GM12878 (cell line): ENCODE results near the gene IGHMBP2. TPM values are rescaled to one million over a fixed set of nuclear protein-coding genes. Genes with fewer than 3 reads are reported as not detected.
A peak's percentile ranks its signal among the peaks of the same experiment; 100 is the strongest.

Source experiments
- ATAC-seq: fragments of 200-7000 bp; cut with Tn5 transposase; 3 replicates; pipeline ENCODE4 v1.9.1; 2020; ENCODE audit warnings: mild to moderate bottlenecking, moderate library complexity
- BruUV-seq: library from RNA; stranded (reverse); fragments of 400-500 nt; replicated peaks from 2 replicates; lab custom pipeline; 2021; lab: Mats Ljungman, UMichigan
- CTCF ChIA-PET: fragments of 300-600 bp; sonication (Branson Sonifier 250); formaldehyde crosslinking; extraction: SDS; loops from one replicate; lab custom pipeline; 2021; ENCODE audit warnings: inconsistent platforms; lab: Yijun Ruan, JAX
- POLR2A ChIA-PET: fragments of 350-600 bp; formaldehyde crosslinking; extraction: SDS; loops from one replicate; lab custom pipeline; 2021; ENCODE audit warnings: inconsistent platforms; lab: Charles Lee
- RAD21 ChIA-PET: fragments of 300-600 bp; sonication (Branson Sonifier 250); formaldehyde crosslinking; loops from one replicate; lab custom pipeline; 2023; ENCODE audit warnings: antibody characterized with exemption; ENCODE audit not compliant: unreplicated experiment; lab: Charles Lee
- SMC1A ChIA-PET: fragments of 300-600 bp; sonication (Branson Sonifier 250); formaldehyde crosslinking; loops from one replicate; lab custom pipeline; 2023; ENCODE audit not compliant: unreplicated experiment, uncharacterized antibody; lab: Charles Lee
- DNase-seq: peaks from one replicate; pipeline ENCODE4 v3.0.0-alpha.2; 2011; ENCODE audit warnings: low read depth, low spot score
- FAIRE-seq: peaks from 3 replicates; lab custom pipeline; 2011; peaks lifted over from hg19 to GRCh38; lab: Jason Lieb, UNC
- H2AFZ ChIP-seq: 2 replicates; pipeline ENCODE4 v1.6.0; 2011; ENCODE audit warnings: low read depth, low read length, control low read depth; ENCODE audit not compliant: control insufficient read depth
- H3K27ac ChIP-seq: 2 replicates; pipeline ENCODE4 v1.5.1; 2011; ENCODE audit warnings: control low read depth; ENCODE audit not compliant: control insufficient read depth, insufficient read depth
- H3K27me3 ChIP-seq, 2 experiments: replicated peaks in 1 of 2; 2 replicates each; pipeline versions ENCODE4 v1.6.0 to v1.6.1; 2011; ENCODE audit warnings: low read length in 1 of 2; ENCODE audit not compliant: control insufficient read depth in 2 of 2, insufficient read depth in 2 of 2
- H3K36me3 ChIP-seq, 2 experiments: 2 replicates each; pipeline ENCODE4 v1.5.1; 2011; ENCODE audit warnings: low read length in 1 of 2; ENCODE audit not compliant: control insufficient read depth in 2 of 2, insufficient read depth in 2 of 2
- H3K4me1 ChIP-seq: 2 replicates; pipeline ENCODE4 v1.6.1; 2011; ENCODE audit warnings: mild to moderate bottlenecking, low read length, moderate library complexity, mixed read lengths; ENCODE audit not compliant: control insufficient read depth, insufficient read depth
- H3K4me2 ChIP-seq: 2 replicates; pipeline ENCODE4 v1.6.0; 2011; ENCODE audit warnings: control low read depth; ENCODE audit not compliant: control insufficient read depth, insufficient read depth
- H3K4me3 ChIP-seq: fragments of 200-600 bp; sonication (generic); 2 replicates; pipeline ENCODE4 v1.5.1; 2016
- H3K79me2 ChIP-seq: 2 replicates; pipeline ENCODE4 v1.6.0; 2011; ENCODE audit warnings: low read length; ENCODE audit not compliant: control insufficient read depth, insufficient read depth
- H3K9ac ChIP-seq: 2 replicates; pipeline ENCODE4 v1.8.0; 2011; ENCODE audit warnings: low read length, control low read depth, mixed read lengths; ENCODE audit not compliant: control insufficient read depth, insufficient read depth
- H3K9me3 ChIP-seq: replicated peaks from 3 replicates; pipeline ENCODE4 v1.5.1; 2011; ENCODE audit warnings: mild to moderate bottlenecking, low read length; ENCODE audit not compliant: control insufficient read depth, insufficient read depth
- H4K20me1 ChIP-seq: 2 replicates; pipeline ENCODE4 v1.6.0; 2011; ENCODE audit not compliant: control insufficient read depth, insufficient read depth
- ATF3 ChIP-seq: IDR thresholded peaks from 2 replicates; pipeline ENCODE4 v1.6.1; 2011; ENCODE audit warnings: low read depth, mild to moderate bottlenecking, low read length, moderate library complexity, borderline replicate concordance; ENCODE audit errors: extremely low read depth
- DPF2 ChIP-seq: fragments of 450-650 bp; IDR thresholded peaks from 2 replicates; pipeline ENCODE4 v1.6.1; 2017; ENCODE audit warnings: mild to moderate bottlenecking
- FOS ChIP-seq: IDR thresholded peaks from 3 replicates; pipeline ENCODE4 v1.6.1; 2011; ENCODE audit warnings: borderline replicate concordance; ENCODE audit not compliant: insufficient read length; ENCODE audit errors: extremely low read depth
- GABPA ChIP-seq: IDR thresholded peaks from 2 replicates; pipeline ENCODE4 v1.6.1; 2014; ENCODE audit warnings: antibody characterized with exemption, low read depth, mild to moderate bottlenecking, inconsistent platforms
- LARP7 ChIP-seq: fragments of 450-650 bp; IDR thresholded peaks from 2 replicates; pipeline ENCODE4 v1.6.1; 2017; ENCODE audit warnings: mild to moderate bottlenecking
- REST ChIP-seq: IDR thresholded peaks from 2 replicates; pipeline ENCODE4 v1.6.1; 2012; ENCODE audit warnings: mild to moderate bottlenecking, low read depth, low read length
- RUNX3 ChIP-seq: IDR thresholded peaks from 2 replicates; pipeline ENCODE4 v1.6.1; 2012; ENCODE audit warnings: low read length, inconsistent platforms
- SMC3 ChIP-seq: IDR thresholded peaks from 2 replicates; pipeline ENCODE4 v1.6.1; 2011; ENCODE audit warnings: low read length, improper control_type of control experiment, borderline replicate concordance
- SUZ12 ChIP-seq: fragments of 200-600 bp; sonication (generic); IDR thresholded peaks from one replicate; pipeline ENCODE4 v1.6.1; 2018; ENCODE audit warnings: antibody characterized with exemption, mild to moderate bottlenecking; ENCODE audit not compliant: unreplicated experiment
- ZZZ3 ChIP-seq: IDR thresholded peaks from 2 replicates; pipeline ENCODE4 v1.6.1; 2011; ENCODE audit warnings: low read depth; ENCODE audit not compliant: control insufficient read depth, insufficient read length
- WGBS: methylation state at CpG from one replicate; pipeline ENCODE4 v1.1.6; 2016; ENCODE audit warnings: low lambda C conversion rate; ENCODE audit not compliant: insufficient replicate concordance, insufficient coverage; ENCODE audit errors: missing lambda C conversion rate; 5-methylcytosine and 5-hydroxymethylcytosine counted together
- in situ Hi-C: fragments of 300-500 bp; cut with MboI; formaldehyde crosslinking; loops from 9 replicates; pipeline ENCODE4 v1.14.3; 2018; ENCODE audit warnings: mixed read lengths
- intact Hi-C: fragments of 100-400 bp; cut with micrococcal nuclease; formaldehyde crosslinking; loops from one replicate; pipeline ENCODE4 v1.14.2; 2022; ENCODE audit not compliant: unreplicated experiment
- polyA plus RNA-seq, 11 experiments: library from polyadenylated mRNA; depleted of rRNA in 4 of 11; unstranded in 6 of 11; stranded (reverse) in 5 of 11; fragments of >200 nt; fragmentation: Nextera tagmentation in 4 of 11; fragmentation: Illumina TruSeq in 1 of 11; extraction: Ambion mirVana in 4 of 11; extraction: Trizol in 1 of 11; gene quantifications; 1 replicate in 1 of 11; 2 replicates in 10 of 11; pipeline versions ENCODE4 v1.2.1 to v1.2.3, GENCODE V29; 2011 to 2016; ENCODE audit warnings: inconsistent platforms in 2 of 11, missing spikeins in 2 of 11, low read depth in 1 of 11
- total RNA-seq, 4 experiments: library from RNA; depleted of rRNA in 3 of 4; stranded (reverse); fragments of >200 nt in 3 of 4; fragmentation: Illumina TruSeq in 1 of 4; extraction: Trizol in 1 of 4; gene quantifications; 2 replicates each; pipeline versions ENCODE4 v1.2.1 to v1.2.3, GENCODE V29; 2013 to 2021
- TF ChIP-seq, protein P1 (sequence below): IDR thresholded peaks from 2 replicates; pipeline ENCODE4 v1.6.1; 2011; ENCODE audit warnings: borderline replicate concordance, low read depth, mild to moderate bottlenecking, moderate library complexity, low read length; ENCODE audit not compliant: insufficient read depth, poor library complexity, severe bottlenecking

IGHMBP2 gene
- total and polyA plus RNA-seq, 10 of the 15 experiments (the other 5 are each of a cell fraction or from before 2014, with no cell fraction given), result 1.4 to 20.1 (median 11.2) TPM

GRCh38 chr11:68893282-68893681 is 10.4 kb upstream of the IGHMBP2 start:
- no peak for DNase-seq
- in situ Hi-C loops, result no loop called here
- WGBS, result 65% methylated on average over 5 of the region's 5 CpGs

DNA sequence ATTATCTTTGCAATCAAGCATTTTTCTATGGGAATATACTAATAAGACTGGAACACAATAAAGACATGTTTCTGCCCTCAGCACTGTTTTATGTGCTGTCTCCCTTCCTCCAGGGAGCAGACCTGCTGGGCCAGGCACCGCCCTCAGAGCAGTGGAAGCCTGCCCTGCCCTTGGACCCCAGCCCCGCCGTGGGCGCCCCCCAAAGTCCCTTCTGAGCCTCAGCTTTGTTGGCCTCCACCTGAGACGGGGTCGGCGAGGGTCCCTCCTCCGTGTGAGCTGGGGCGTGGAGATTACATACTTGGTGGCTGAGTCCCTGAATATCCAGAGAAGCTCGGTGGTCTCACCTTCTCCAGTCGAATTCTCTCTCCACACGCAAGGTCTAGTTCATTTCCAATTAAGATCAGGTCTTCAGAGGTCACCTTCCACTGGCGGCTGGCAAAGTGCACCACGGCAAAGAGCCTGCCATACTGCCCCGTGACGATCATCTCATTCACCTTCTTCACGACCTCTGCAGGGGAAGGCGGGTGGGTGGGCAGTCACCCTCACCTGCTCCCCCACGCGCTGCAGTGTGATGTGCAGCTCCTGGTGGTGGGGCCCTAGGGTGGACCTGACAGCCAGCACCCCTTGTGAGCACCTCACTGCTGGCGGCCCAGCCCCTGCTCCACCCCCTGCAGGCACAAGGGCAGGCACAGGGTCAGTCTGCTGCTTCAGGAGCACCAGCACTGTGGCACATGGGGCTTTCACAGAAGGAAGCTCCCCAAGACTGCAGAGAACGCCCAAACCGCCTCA is 7.3 kb upstream of the IGHMBP2 start:
- 95% methylated on average over 23 of the region's 23 CpGs for WGBS
- no TSS peak for BruUV-seq
- no peak overlapping the region for H3K9ac ChIP-seq
- POLR2A ChIA-PET, result no interaction called here
- RAD21 ChIA-PET, result no interaction called here
- no peak overlapping the region for H2AFZ ChIP-seq
- CTCF ChIA-PET, result no interaction called here
- no peak for DNase-seq
- no peak overlapping the region for H3K4me3 ChIP-seq
- no peaks in the 10 kb centered on the region for H4K20me1 ChIP-seq
- SMC1A ChIA-PET, result no interaction called here
- H3K27me3 ChIP-seq, result no peaks in the 10 kb centered on the region
- no peak overlapping the region for H3K27ac ChIP-seq
- no peak overlapping the region for H3K4me2 ChIP-seq
- no peaks in the 10 kb centered on the region for H3K4me1 ChIP-seq
- peaks cover 3% of the 10 kb centered on the region for H3K79me2 ChIP-seq
- in situ Hi-C loops, result no loop called here
- ATAC-seq, result no peak
- no peak for FAIRE-seq
- intact Hi-C loops, result no loop called here
- peaks cover 28 to 32% of the 10 kb centered on the region in 2 experiments for H3K36me3 ChIP-seq
- H3K9me3 ChIP-seq, result no peaks in the 10 kb centered on the region
- TF ChIP-seq SUZ12 (no peak), RUNX3 (no peak), ZZZ3 (no peak), ATF3 (no peak), LARP7 (no peak), FOS (no peak), GABPA (no peak), REST (no peak), SMC3 (no peak)

More at GRCh38 chr11:68893282-68893681, 10.4 kb upstream of the IGHMBP2 start:
- CTCF ChIA-PET, result no interaction called here
- intact Hi-C loops, result no loop called here
- no peak for TF ChIP-seq DPF2
- TF ChIP-seq, protein P1, sequence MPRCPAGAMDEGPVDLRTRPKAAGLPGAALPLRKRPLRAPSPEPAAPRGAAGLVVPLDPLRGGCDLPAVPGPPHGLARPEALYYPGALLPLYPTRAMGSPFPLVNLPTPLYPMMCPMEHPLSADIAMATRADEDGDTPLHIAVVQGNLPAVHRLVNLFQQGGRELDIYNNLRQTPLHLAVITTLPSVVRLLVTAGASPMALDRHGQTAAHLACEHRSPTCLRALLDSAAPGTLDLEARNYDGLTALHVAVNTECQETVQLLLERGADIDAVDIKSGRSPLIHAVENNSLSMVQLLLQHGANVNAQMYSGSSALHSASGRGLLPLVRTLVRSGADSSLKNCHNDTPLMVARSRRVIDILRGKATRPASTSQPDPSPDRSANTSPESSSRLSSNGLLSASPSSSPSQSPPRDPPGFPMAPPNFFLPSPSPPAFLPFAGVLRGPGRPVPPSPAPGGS, result peak; percentile 67
- Histone ChIP-seq H3K4me1 (no peaks in the 10 kb centered on the region), H3K27ac (no peak overlapping the region), H4K20me1 (no peaks in the 10 kb centered on the region), H3K27me3 (no peaks in the 10 kb centered on the region), H2AFZ (no peak overlapping the region), H3K4me2 (no peak overlapping the region), H3K36me3 (peaks cover 18 to 43% of the 10 kb centered on the region in 2 experiments; a peak in 3 of 4 replicates), H3K4me3 (no peak overlapping the region), H3K9ac (no peak overlapping the region), H3K79me2 (no peaks in the 10 kb centered on the region), H3K9me3 (no peaks in the 10 kb centered on the region)
- POLR2A ChIA-PET, result no interaction called here
- ATAC-seq (no peak), FAIRE-seq (no peak)
- no TSS peak for BruUV-seq
- RAD21 ChIA-PET, result no interaction called here
- SMC1A ChIA-PET, result no interaction called here
